Upper lobe of right lung (tissue), 1 donor: ENCODE results near the gene TCFL5. TPM values are rescaled to one million over a fixed set of nuclear protein-coding genes. Genes with fewer than 3 reads are reported as not detected.

ENCODE experiments used
- ATAC-seq: fragments of 200-7000 bp; cut with Tn5 transposase; one replicate; pipeline ENCODE4 v1.9.1; 2020; ENCODE audit warnings: mild to moderate bottlenecking, moderate library complexity
- DNase-seq: peaks from one replicate; pipeline ENCODE4 v3.0.0-alpha.2; 2020
- H3K27ac ChIP-seq: fragments of 200-600 bp; one replicate; pipeline ENCODE4 v1.8.0; 2022
- H3K27me3 ChIP-seq: fragments of 200-600 bp; one replicate; pipeline ENCODE4 v1.8.0; 2022; ENCODE audit warnings: mild to moderate bottlenecking
- H3K36me3 ChIP-seq: fragments of 200-600 bp; one replicate; pipeline ENCODE4 v1.8.0; 2022
- H3K4me1 ChIP-seq: fragments of 200-600 bp; one replicate; pipeline ENCODE4 v1.8.0; 2022
- H3K4me3 ChIP-seq: fragments of 200-600 bp; one replicate; pipeline ENCODE4 v1.8.0; 2022; ENCODE audit warnings: mild to moderate bottlenecking
- H3K9me3 ChIP-seq: fragments of 200-600 bp; one replicate; pipeline ENCODE4 v1.8.0; 2022
- intact Hi-C: fragments of 100-400 bp; cut with DNase I; formaldehyde crosslinking; loops from one replicate; pipeline ENCODE4 v1.11.0; 2022
- total RNA-seq: library from RNA; stranded (reverse); fragmentation: NEBNext Ultra II Directional; extraction: Animal tissue kit (Norgen Biotek cat#: 25700); gene quantifications from one replicate; pipeline ENCODE4 v1.2.1, GENCODE V29; 2021
- TF ChIP-seq, protein P1 (sequence below): fragments of 200-600 bp; IDR thresholded peaks from one replicate; pipeline ENCODE4 v1.8.0; 2022; ENCODE audit warnings: antibody characterized with exemption
- donor health status: DM: no; HTN: yes; CAD: no; lungs with severe emphysema.

The TCFL5 gene
- total RNA-seq, 1 donor from 2014 or later = 7.8 TPM

GRCh38 chr20:62898093-62898964 is 36.7 kb upstream of the TCFL5 start:
- no peak for DNase-seq
- Histone ChIP-seq H3K27me3 (no peaks in the 10 kb centered on the region), H3K27ac (no peak overlapping the region), H3K4me3 (no peak overlapping the region), H3K9me3 (no peaks in the 10 kb centered on the region), H3K4me1 (peaks cover 18% of the 10 kb centered on the region), H3K36me3 (peaks cover 57% of the 10 kb centered on the region)
- intact Hi-C loops = no loop called here
- ATAC-seq = no peak
- TF ChIP-seq, protein P1, sequence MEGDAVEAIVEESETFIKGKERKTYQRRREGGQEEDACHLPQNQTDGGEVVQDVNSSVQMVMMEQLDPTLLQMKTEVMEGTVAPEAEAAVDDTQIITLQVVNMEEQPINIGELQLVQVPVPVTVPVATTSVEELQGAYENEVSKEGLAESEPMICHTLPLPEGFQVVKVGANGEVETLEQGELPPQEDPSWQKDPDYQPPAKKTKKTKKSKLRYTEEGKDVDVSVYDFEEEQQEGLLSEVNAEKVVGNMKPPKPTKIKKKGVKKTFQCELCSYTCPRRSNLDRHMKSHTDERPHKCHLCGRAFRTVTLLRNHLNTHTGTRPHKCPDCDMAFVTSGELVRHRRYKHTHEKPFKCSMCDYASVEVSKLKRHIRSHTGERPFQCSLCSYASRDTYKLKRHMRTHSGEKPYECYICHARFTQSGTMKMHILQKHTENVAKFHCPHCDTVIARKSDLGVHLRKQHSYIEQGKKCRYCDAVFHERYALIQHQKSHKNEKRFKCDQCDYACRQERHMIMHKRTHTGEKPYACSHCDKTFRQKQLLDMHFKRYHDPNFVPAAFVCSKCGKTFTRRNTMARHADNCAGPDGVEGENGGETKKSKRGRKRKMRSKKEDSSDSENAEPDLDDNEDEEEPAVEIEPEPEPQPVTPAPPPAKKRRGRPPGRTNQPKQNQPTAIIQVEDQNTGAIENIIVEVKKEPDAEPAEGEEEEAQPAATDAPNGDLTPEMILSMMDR = no peak

DNA sequence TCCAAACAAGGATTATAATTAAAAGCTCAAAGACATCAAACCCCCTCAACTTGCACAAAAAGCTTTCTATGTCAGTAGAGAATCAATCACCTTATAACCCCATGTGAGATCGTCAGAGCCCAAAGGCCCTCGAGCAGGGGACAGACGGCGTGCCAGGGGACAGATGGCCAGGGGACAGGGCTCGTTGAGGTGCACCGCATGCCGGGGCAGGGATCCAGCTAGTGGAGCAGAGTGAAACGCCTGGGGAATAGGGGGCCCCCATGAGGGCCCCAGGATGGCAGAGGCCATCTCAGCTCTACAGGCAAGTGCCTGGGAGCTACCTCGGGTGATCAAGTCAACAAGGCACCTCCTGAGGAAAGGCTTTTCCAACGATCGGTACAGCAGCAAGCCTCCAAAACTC is 36.0 kb upstream of the TCFL5 start:
- H3K36me3 ChIP-seq = peaks cover 57% of the 10 kb centered on the region
- DNase-seq (no peak), ATAC-seq (no peak)
- H3K27ac ChIP-seq = no peak overlapping the region
- H3K4me1 ChIP-seq = peaks cover 18% of the 10 kb centered on the region
- no peaks in the 10 kb centered on the region for H3K9me3 ChIP-seq
- TF ChIP-seq, protein P1 = no peak
- intact Hi-C loops = no loop called here
- H3K4me3 ChIP-seq = no peak overlapping the region
- no peaks in the 10 kb centered on the region for H3K27me3 ChIP-seq

- Histone ChIP-seq H3K27me3 (no peaks in the 10 kb centered on the region), H3K27ac (no peak overlapping the region), H3K4me3 (no peak overlapping the region), H3K4me1 (peaks cover 18% of the 10 kb centered on the region), H3K36me3 (peaks cover 57% of the 10 kb centered on the region), H3K9me3 (no peaks in the 10 kb centered on the region)
- ATAC-seq (no peak), DNase-seq (no peak)
- intact Hi-C loops = no loop called here
- TF ChIP-seq, protein P1 = no peak
Measured at GRCh38 chr20:62896526-62896925, 34.9 kb upstream of the TCFL5 start.

DNA sequence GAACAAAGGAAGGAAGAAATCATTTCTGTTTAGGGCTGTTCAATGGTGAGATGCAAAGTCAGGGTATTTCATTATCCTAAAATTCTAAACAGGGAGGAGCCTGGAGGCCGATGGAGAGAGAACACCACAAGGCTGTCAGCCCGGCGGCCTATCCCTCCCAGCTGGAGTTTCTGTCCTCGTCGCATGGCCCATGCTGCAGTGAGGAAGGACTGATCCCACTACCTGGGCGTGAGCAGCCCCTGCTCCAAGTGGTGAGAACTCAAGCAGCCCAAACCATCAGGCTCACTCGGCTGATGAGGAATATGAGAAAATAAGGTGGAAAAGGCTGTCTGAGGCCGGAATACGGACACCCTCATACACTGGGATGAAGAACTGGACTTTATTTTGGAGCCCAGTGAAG is 33.9 kb upstream of the TCFL5 start:
- ATAC-seq = no peak
- H3K36me3 ChIP-seq = peaks cover 61% of the 10 kb centered on the region

GRCh38 chr20:62894261-62894660 is 32.6 kb upstream of the TCFL5 start:
- peaks cover 74% of the 10 kb centered on the region for H3K36me3 ChIP-seq

More for the DNA sequence above, 33.9 kb upstream of the TCFL5 start:
- intact Hi-C loops = no loop called here
- no peaks in the 10 kb centered on the region for H3K27me3 ChIP-seq
- no peaks in the 10 kb centered on the region for H3K9me3 ChIP-seq
- peaks cover 18% of the 10 kb centered on the region for H3K4me1 ChIP-seq
- no peak for DNase-seq
- TF ChIP-seq, protein P1 = no peak
- no peak overlapping the region for H3K27ac ChIP-seq
- no peak overlapping the region for H3K4me3 ChIP-seq

More at GRCh38 chr20:62894261-62894660, 32.6 kb upstream of the TCFL5 start:
- ATAC-seq (no peak), DNase-seq (no peak)
- Histone ChIP-seq H3K9me3 (no peaks in the 10 kb centered on the region), H3K4me3 (no peak overlapping the region), H3K27me3 (no peaks in the 10 kb centered on the region), H3K27ac (no peak overlapping the region), H3K4me1 (peaks cover 6% of the 10 kb centered on the region)
- intact Hi-C loops = no loop called here
- TF ChIP-seq, protein P1 = no peak
